Astrocyte of the spinal cord (primary cell): ENCODE measurements around the gene PLEKHA7.

Experiments used
- DNase-seq: peaks from one replicate; pipeline ENCODE4 v3.0.0; 2011; ENCODE audit warnings: low read depth, low spot score
- H3K4me3 ChIP-seq: 2 replicates; pipeline ENCODE4 v1.5.1; 2011; ENCODE audit warnings: low read depth, mild to moderate bottlenecking, low read length, moderate library complexity
- in situ Hi-C: cut with HindIII; loops from 2 replicates; pipeline ENCODE4 v1.10.0; 2017; ENCODE audit warnings: low sequenced_read_pairs
- TF ChIP-seq, protein P1 (sequence below): IDR thresholded peaks from 2 replicates; pipeline ENCODE4 v1.5.1; 2012; ENCODE audit warnings: low read depth, mild to moderate bottlenecking, low read length, inconsistent platforms

The PLEKHA7 gene

DNA sequence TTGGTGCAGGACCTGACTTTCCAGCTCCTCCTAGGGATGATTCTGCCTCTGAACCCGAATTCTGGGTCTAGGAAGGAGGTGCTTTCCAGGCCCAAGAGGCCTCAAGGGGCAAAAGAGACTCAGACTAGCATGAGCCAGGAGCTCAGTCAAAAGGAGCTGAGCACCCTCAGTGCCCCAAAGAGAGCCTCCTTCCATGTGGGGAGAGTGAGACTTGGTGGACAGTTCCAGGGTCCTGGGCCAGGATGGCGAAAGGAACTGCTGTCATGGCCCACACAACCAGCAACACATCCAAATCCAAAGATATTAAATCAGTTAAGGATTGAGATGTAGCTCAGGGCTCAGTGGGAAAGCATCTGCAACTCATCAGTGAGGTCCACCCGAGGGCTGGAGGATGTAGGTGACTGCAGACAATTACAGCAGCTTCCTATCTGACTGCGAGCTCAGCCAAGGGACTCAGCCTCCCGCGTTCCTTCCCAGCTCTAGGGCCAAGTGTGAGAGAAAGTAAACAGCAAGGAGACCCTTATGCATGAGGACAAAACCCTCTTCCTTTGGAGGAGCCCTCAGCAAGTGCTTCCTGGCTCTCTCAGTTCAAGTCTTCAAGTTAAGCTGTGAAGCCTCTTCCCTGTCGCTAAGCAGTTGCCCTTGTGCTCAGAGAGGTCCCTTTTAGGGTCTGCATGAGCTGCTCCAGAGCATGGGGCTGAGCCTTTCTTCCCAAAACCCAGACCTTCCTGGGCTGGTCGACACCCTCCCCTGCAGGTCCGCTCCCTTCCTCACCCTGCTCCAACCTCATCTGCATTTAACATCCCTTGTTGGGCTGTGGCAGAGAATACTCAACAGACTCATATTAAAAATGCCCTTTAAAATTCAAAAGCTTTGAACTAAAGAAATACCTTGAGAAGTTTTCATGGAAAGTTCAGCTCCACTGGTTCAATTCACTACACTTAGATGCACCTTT lies 240.0 kb downstream of the PLEKHA7 start:
- DNase-seq: no peak
- no peak overlapping the region for H3K4me3 ChIP-seq
- in situ Hi-C loops: no loop called here
- TF ChIP-seq, protein P1, sequence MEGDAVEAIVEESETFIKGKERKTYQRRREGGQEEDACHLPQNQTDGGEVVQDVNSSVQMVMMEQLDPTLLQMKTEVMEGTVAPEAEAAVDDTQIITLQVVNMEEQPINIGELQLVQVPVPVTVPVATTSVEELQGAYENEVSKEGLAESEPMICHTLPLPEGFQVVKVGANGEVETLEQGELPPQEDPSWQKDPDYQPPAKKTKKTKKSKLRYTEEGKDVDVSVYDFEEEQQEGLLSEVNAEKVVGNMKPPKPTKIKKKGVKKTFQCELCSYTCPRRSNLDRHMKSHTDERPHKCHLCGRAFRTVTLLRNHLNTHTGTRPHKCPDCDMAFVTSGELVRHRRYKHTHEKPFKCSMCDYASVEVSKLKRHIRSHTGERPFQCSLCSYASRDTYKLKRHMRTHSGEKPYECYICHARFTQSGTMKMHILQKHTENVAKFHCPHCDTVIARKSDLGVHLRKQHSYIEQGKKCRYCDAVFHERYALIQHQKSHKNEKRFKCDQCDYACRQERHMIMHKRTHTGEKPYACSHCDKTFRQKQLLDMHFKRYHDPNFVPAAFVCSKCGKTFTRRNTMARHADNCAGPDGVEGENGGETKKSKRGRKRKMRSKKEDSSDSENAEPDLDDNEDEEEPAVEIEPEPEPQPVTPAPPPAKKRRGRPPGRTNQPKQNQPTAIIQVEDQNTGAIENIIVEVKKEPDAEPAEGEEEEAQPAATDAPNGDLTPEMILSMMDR: no peak

DNA sequence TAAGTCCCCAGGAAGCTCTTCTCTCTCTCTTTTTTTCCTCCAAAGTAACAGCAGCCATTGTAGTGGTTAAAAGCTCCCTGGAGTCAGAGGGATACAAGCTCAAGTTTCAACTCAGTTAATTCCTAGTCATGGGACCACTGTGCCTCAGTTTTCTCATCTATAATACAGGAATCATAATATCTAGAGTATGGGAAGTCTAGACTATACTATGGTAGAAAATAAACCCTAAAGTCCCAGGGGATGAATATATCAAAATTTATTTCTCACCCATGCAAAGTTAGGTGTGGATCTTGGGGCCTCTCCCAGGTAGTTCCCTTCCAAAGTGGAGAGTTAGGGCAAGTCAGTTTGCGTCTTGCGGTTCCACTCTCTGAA lies 242.1 kb downstream of the PLEKHA7 start:
- in situ Hi-C loops: no loop called here
- H3K4me3 ChIP-seq: no peak overlapping the region
- DNase-seq: no peak
- TF ChIP-seq, protein P1: no peak

DNA sequence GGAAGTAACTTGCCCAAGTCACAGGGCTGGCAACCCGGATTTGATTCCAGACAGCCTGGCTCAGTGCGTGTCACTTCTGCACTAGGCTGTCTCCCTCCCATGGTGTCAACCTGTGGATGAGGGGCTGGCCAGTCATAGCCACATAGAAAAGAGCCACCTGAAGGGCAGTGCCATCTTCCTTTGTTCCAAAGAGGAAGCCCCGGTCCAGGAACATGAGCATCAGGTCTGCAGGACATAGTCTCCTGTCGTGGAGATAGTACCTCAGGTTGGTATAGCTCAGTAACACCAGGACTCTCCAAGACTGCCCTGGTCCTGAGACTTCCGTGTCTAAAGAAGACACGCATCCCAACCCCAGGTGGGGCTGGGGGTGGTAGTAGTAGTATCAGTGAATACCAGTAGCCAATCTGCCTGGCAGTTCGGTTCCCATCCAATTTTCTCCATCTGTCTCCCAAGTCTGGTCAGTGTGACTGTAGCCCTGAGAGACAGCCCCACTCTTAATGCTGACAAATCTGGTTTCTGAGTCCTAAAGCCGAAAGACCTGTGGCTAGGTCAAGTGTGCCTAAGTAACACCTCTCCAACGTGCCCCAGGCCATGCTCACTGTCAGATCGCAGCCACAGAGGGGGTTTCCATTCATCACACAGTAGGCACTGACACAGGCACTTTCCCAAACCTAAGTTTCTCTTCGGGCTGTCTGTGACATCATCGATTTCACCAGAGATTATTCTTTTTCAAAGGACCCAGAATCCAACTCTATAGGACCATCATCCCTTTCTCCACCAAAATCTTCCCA lies 242.7 kb downstream of the PLEKHA7 start:
- TF ChIP-seq, protein P1: no peak
- no peak for DNase-seq
- H3K4me3 ChIP-seq: no peak overlapping the region
- in situ Hi-C loops: no loop called here

DNA sequence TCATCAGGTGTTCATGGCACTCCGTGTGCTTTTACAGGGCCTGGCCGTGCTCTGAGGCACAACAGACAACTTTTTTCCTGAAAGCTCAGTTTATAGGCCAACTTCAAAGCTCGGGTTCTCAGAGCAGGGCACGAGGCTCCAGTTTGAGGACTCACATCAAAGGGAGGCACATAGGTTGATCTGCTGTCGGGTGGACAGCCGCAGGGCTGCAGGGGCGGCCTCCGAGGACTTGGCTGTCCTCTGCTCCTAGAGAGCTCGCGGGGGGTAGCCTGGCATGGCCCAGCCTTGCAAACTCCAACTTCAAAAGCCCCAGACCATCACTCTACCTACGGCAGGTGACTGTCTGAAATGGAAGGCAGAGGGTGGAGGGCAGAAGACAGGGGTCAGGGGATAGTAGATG lies 244.2 kb downstream of the PLEKHA7 start:
- no peak for DNase-seq
- no peak overlapping the region for H3K4me3 ChIP-seq
- in situ Hi-C loops: no loop called here
- TF ChIP-seq, protein P1: no peak

DNA sequence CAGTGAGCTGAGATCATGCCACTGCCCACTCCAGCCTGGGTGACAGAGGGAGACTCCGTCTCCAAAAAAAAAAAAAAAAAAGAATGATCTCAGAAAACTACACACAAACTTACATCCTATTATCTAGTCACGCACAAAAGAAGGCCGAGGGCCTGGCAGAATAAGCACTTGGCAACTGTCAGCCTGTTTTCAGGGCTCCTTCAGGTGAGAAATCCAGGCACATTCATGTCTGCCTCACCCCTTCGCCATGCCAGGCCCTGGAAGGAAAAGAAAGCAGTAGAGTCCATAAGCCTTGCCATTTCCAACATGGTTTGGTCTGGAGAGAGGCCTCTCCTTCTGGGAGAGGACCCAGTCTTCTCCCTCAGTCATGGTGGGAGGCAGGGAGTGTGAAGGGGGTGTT lies 244.8 kb downstream of the PLEKHA7 start:
- DNase-seq: no peak
- in situ Hi-C loops: no loop called here
- H3K4me3 ChIP-seq: no peak overlapping the region
- TF ChIP-seq, protein P1: no peak

DNA sequence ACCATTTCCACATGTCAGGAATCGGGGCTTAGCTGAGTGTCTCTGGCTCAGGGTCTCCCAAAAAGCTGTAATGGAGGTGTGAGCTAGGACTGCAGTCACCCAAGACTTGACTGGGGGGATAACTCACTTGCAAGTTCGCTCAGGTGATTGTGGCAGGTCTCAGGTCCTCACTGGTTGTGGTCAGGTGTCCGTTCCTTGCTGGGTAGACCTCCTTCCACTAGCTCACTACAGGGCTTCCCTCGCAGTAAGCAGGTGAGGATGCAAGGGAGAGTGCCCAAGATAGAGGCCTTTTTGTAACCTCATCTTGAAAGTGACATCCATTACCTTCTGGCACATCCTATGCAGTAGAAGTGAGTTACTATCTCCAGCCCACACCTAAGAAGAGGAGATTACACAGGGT lies 246.3 kb downstream of the PLEKHA7 start:
- H3K4me3 ChIP-seq: no peak overlapping the region
- DNase-seq: no peak
- TF ChIP-seq, protein P1: no peak
- in situ Hi-C loops: no loop called here
